Progenitor cell of endocrine pancreas (in vitro differentiated cells): ENCODE data around the gene PXMP4. TPM values are rescaled to one million over a fixed set of nuclear protein-coding genes. Genes with fewer than 3 reads are reported as not detected.

Experiments
- DNase-seq: peaks from one replicate; pipeline ENCODE4 v3.0.0; 2021; ENCODE audit warnings: low spot score; ENCODE audit not compliant: unreplicated experiment
- H3K27ac Mint-ChIP-seq: 2 replicates; pipeline ENCODE4 v1.8.0; 2021; ENCODE audit warnings: mild to moderate bottlenecking, moderate library complexity, mixed read lengths
- H3K27me3 Mint-ChIP-seq: 2 replicates; pipeline ENCODE4 v1.8.0; 2021; ENCODE audit warnings: mixed read lengths
- H3K36me3 Mint-ChIP-seq: 2 replicates; pipeline ENCODE4 v1.8.0; 2022; ENCODE audit warnings: mixed read lengths; ENCODE audit not compliant: insufficient read depth
- H3K4me1 Mint-ChIP-seq: 2 replicates; pipeline ENCODE4 v1.8.0; 2021; ENCODE audit warnings: low read depth, mixed read lengths
- H3K4me3 Mint-ChIP-seq: 2 replicates; pipeline ENCODE4 v1.8.0; 2021; ENCODE audit warnings: low read depth, mild to moderate bottlenecking, moderate library complexity, mixed read lengths
- H3K9me3 Mint-ChIP-seq: 2 replicates; pipeline ENCODE4 v1.8.0; 2021; ENCODE audit warnings: low read depth, mixed read lengths
- total RNA-seq: library from RNA; stranded (reverse); gene quantifications from 2 replicates; pipeline ENCODE4 v1.2.1, GENCODE V29; 2021
- TF ChIP-seq, protein P1 (sequence below): fragments of 200-600 bp; sonication (generic); IDR thresholded peaks from one replicate; pipeline ENCODE4 v1.5.0; 2021; ENCODE audit warnings: antibody characterized with exemption, mild to moderate bottlenecking; ENCODE audit not compliant: unreplicated experiment

Gene PXMP4
- total RNA-seq, 1 donor from 2014 or later: 5.0 TPM

DNA sequence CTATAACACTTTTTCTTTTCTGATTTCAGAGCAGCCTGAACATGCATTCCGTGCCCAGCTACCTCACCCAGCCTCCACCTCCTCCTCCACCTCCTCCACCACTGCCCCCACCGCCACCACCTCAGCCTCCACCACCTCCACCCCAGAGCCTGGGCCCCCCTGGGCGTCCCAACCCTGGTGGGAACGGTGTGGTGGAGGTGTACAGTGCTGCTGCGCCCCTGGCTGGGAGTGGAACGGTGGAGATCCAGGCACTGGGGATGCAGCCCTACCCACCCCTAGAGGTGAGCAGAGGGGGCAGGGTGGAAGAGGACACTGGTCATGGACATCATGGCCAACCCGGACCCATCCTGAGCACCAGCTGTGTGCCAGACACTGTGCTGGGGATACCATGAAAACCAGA is 33.0 kb upstream of the PXMP4 start:
- TF ChIP-seq, protein P1, sequence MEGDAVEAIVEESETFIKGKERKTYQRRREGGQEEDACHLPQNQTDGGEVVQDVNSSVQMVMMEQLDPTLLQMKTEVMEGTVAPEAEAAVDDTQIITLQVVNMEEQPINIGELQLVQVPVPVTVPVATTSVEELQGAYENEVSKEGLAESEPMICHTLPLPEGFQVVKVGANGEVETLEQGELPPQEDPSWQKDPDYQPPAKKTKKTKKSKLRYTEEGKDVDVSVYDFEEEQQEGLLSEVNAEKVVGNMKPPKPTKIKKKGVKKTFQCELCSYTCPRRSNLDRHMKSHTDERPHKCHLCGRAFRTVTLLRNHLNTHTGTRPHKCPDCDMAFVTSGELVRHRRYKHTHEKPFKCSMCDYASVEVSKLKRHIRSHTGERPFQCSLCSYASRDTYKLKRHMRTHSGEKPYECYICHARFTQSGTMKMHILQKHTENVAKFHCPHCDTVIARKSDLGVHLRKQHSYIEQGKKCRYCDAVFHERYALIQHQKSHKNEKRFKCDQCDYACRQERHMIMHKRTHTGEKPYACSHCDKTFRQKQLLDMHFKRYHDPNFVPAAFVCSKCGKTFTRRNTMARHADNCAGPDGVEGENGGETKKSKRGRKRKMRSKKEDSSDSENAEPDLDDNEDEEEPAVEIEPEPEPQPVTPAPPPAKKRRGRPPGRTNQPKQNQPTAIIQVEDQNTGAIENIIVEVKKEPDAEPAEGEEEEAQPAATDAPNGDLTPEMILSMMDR: no peak
- peaks cover 6% of the 10 kb centered on the region for H3K9me3 Mint-ChIP-seq
- peaks cover 31% of the 10 kb centered on the region for H3K36me3 Mint-ChIP-seq
- no peak for DNase-seq
- no peaks in the 10 kb centered on the region for H3K4me1 Mint-ChIP-seq
- no peaks in the 10 kb centered on the region for H3K27me3 Mint-ChIP-seq
- H3K4me3 Mint-ChIP-seq: no peak overlapping the region
- no peak overlapping the region for H3K27ac Mint-ChIP-seq

GRCh38 chr20:33751775-33752174 is 31.7 kb upstream of the PXMP4 start:
- TF ChIP-seq, protein P1: no peak
- no peaks in the 10 kb centered on the region for H3K27me3 Mint-ChIP-seq

DNA sequence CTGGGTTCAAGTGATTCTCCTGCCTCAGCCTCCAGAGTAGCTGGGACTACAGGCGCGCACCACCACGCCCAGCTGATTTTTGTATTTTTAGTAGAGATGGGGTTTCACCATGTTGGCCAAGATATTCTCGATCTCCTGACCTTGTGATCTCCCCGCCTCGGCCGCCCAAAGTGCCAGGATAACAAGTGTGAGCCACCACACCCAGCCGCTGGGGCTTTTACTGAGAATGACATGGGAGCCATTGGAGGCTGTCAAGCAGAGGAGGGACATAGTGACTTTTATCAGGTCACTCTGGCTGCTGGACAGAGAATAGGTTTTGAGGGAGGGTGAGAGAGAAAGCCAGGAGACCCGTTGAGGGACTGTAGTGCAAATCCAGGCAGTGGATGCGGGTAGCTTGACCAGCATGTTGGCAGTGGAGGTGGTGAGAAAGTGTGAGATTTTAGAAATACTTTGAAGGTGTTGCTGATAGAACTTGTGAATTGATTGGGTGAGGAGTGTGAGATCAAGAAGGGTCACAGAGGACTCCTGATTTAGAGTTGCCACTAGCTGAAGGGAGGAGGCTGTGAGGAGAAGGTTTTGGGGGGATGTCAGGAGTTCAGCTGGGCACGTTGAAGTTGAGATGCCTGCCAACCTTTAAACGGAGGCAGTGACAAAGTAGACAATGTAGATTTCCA is 26.4 kb upstream of the PXMP4 start:
- H3K27me3 Mint-ChIP-seq: no peaks in the 10 kb centered on the region
- no peak overlapping the region for H3K4me3 Mint-ChIP-seq
- H3K27ac Mint-ChIP-seq: no peak overlapping the region
- peaks cover 3% of the 10 kb centered on the region for H3K9me3 Mint-ChIP-seq
- TF ChIP-seq, protein P1: no peak
- H3K36me3 Mint-ChIP-seq: peaks cover 20% of the 10 kb centered on the region
- DNase-seq: no peak
- peaks cover 6% of the 10 kb centered on the region for H3K4me1 Mint-ChIP-seq

More at GRCh38 chr20:33751775-33752174, 31.7 kb upstream of the PXMP4 start:
- Mint-ChIP-seq H3K36me3 (peaks cover 25% of the 10 kb centered on the region), H3K4me3 (no peak overlapping the region), H3K9me3 (no peaks in the 10 kb centered on the region), H3K4me1 (no peaks in the 10 kb centered on the region), H3K27ac (no peak overlapping the region)
- DNase-seq: no peak

DNA sequence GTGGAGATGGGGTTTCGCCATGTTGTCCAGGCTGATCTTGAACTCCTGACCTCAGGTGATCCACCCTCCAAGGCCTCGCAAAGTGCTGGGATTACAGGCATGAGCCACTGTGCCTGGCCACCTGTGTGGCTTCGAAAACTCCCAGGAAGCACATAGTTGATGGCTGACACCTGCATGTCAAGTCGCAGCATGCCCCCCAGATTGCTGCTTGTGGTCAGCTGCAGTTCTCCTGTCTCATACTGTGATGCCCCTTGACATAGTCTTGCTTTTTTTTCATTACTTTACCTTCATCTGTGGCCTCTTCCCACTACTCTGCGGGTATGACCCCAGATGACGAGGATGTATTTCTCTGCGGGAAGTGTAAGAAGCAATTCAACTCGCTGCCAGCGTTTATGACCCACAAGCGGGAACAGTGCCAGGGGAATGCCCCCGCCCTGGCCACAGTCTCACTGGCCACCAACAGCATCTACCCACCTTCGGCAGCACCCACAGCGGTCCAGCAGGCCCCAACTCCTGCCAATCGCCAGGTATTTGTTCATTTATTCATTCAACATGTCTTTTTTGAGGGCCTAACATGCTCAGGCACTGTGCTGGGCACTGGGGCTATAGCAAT is 24.8 kb upstream of the PXMP4 start:
- DNase-seq: no peak
- Mint-ChIP-seq H3K9me3 (peaks cover 3% of the 10 kb centered on the region), H3K4me3 (no peak overlapping the region), H3K36me3 (peaks cover 17% of the 10 kb centered on the region), H3K4me1 (peaks cover 6% of the 10 kb centered on the region), H3K27me3 (no peaks in the 10 kb centered on the region), H3K27ac (no peak overlapping the region)
- TF ChIP-seq, protein P1: no peak

GRCh38 chr20:33744181-33744580 is 24.1 kb upstream of the PXMP4 start:
- Mint-ChIP-seq H3K9me3 (peaks cover 3% of the 10 kb centered on the region), H3K36me3 (peaks cover 17% of the 10 kb centered on the region), H3K27ac (no peak overlapping the region), H3K4me3 (no peak overlapping the region), H3K27me3 (no peaks in the 10 kb centered on the region), H3K4me1 (peaks cover 6% of the 10 kb centered on the region)
- no peak for DNase-seq
- TF ChIP-seq, protein P1: no peak
